HG03354 (cell line): ENCODE measurements around the gene KIF13A.
"Not testable (repeated sequence)": the region's sequence is repeated elsewhere in the genome, so short reads cannot be mapped to it uniquely, and the experiment has no call there.

Source experiments
- ATAC-seq: cut with Tn5 transposase; IDR thresholded peaks from one replicate; pipeline ENCODE4 v1.9.1; 2021; ENCODE audit warnings: mild to moderate bottlenecking; ENCODE audit not compliant: unreplicated experiment, poor library complexity, severe bottlenecking

Gene KIF13A

DNA sequence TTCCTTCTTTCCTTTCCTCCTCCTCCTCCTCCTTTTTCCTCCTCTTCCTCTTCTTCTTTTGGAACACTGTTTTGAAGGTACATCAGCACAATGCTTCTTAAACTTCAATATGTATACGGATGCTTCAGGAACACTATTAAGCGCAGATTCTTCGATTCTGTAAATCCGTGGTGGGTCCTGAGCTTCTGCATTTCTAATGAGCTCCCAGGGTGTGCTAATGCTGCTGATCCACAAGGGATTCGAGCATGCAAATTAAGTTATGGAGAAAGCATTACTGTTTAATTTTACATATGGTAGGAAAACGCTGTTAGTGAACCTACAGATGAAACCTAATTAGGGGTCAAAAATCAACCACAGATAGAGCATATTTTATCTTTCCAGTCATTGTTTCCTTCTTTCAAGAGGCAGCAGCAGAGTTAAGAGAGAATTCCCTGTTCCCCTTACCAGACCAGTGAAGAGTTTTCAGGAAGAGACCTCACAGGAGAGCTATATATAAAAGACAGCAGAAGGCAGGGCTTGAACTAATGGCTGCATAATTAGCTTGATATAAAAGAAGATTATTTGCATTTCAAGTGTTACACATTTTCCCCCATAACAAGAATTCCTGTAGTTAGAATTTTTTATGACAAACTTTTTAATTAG lies 47.2 kb downstream of the KIF13A start:
- ATAC-seq: no peak

DNA sequence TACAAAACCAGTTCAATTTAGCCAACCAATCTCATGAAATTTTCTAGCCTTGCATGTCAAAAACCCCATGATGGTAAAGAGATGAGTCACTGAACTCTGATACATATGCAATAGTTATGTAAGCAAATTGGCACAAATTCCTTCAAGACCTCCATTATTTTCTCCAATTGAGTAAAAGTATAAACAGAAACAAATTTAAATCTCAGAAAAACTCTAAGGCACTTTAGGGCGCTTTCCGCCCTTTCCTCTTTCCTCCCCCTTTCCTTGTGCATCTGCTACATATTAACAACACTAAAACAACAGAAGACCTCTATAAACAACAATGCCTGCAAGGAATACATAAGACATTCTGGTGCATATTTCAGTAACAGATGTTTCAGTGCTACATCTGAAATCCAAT lies 48.5 kb downstream of the KIF13A start:
- no peak for ATAC-seq

DNA sequence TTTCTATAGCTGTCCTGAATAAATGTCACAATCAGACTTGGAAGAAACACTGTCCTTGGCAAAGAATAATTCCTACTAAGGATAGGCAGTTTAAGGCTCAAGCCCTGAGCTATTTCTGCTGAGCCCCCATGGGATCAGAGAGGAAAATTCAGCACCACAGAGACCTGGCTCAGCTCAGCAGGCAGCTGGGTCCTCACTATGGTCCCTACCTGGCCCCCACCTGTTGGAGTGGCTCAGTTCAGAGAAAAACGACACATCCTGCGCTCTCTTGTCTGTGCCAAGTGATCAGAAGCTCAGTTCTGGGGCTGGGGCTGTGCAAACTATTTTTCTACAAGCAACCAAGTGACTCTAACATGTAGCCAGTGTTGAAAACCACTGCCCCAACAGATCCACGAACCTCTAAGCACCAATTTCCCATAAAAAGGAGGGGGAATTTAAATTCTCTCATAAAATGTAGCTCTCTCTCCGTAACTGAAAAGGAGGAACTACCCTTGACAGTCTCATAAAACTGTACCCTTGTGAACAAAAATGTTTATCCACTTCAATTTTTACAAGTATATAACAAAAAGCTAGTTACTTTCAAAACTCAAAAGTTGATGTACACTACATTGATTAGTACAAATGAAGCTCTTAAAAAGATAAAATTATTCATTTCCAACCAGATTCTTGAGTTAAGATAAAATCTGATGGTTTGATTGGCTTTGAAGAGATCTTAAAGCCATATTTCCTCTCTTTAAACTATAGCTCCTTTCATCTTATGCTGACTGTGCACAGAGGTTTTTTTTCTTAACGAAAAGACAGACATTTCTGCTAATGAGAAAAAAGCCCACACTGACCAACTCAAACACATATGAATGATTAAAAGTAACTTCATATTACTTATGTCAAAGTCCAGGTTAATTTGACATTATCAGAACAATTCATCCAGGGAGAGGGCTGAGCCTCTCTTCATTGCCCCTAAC lies 52.0 kb downstream of the KIF13A start:
- ATAC-seq: no peak

DNA sequence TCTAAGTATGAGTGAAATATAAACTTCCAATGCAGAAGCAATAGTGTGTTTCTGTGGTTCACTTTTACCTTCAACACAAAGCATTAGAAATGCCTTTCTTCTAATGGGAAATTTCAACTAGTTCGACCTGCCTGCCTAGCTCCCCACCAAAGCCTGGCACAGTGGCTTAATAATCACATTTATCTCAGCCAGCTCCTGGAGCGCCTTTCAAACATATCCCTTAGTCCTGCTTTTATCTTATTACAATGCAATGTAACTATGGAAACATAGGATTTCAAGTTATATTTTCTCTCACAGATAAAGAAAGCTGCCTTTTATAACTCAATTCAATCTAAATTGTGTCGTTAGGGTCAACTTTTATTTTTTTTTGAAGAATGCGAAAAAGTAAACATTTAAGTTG lies 53.7 kb downstream of the KIF13A start:
- ATAC-seq: no peak

DNA sequence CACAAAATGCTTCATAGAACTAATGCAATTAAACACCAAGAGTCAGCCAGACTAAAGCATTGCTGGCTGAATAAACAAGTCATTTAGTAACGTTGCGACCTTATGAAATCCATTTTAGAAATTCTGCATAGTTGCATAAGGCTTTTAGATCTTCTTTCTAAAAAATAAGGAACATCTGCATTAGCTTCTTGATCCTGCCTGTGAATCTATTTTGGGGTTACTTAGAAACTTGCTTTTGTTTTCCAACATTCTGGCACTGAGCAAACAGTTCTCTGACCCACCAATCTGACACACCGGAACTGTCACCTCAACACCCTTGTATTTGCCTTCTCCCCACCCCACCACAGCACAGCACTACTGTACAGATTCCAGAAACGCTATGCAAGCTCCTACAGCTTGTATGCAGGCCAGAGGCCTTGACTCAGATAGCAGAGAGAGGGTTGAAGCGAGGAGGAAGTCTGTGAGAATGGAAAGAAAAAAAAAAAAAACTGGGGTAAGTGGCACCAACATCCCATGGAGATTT lies 55.0 kb downstream of the KIF13A start:
- no peak for ATAC-seq

DNA sequence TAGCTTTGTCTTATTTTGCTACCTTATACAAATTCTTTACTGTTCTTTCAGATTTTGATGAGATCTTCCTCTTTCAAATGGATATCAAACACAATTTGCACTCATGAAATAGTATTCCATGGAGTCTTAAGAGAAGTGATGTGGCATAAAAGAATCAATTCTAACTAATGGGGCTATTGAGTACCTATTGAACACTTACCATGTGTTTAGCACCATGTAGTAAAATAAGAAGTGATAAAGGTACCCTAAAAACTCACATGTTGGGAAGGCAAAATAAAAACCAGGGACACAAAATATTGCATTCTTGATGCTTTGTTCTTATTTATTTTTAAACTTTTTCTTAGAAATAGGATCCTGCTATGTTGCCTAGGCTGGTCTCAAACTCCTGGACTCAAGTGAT lies 56.2 kb downstream of the KIF13A start:
- ATAC-seq: no peak

DNA sequence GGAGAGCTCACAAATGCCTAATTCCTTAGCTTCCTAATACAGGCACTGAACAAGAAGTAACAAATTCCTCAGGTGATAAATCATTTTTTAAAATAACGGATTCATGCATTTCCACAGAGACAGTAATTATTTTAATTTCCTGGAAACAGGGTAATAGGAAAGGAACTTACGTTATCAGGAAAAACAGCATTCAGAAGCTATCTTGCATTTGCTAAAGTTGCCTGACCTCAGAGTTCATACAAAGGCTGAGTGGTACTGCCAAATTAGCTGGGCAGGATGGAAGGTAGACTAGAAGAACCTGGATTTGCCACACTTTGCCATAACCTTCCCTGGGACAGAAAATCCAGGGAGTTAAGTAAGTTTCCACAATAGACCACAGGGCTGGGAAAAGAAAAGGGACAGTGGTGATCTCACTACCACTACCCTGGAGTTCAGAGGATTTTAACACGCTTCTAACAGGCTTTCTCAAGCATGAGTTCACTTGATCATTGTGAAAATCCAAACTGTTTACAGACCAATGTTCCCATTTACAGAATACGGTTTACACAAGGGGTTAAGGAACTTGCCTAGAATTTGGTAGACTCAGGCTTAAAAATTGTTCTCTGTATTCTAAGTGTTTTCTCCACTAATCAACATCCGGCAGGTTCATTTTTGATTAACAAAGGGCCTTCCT lies 57.0 kb downstream of the KIF13A start:
- ATAC-seq: no peak

DNA sequence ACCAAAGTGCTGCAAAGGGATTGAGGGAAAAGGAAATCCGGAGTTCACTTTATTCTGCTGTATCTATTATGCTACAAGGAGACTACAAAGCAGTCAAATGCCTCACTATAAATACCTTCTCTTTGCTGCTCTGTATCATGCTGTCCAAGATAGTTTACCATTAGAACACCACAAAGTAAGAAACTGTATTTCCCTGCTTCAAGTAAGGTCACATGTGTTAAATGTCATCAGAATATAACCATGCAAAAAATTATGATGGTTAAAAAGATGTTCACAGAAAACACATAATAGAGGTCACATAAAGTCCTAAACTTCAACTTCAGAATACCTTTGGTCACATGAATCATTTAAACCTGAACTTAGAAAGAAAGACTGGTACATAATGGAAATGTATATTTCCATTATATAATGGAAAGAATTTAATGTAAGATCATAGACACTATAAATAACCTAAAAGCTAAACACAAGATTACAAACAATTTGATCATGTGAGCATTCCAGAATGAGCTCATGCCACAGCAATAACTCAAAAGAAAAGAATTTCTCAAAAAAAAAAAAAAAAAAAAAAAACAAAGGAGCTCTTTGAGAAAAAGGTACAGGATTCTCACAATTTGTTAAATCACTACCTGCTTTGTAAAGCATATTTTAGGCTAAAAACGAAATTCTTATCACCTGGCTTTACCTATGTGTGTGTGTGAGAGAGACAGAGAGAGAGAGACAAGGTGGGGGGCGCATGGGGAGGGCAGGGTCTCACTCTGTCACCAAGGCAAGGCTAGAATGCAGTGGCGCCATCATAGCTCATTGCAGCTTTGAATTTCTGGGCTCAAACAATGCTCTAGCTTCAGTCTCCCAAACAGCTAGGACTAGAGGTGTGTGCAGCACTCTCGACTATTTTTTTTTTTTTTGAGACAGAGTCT lies 58.7 kb downstream of the KIF13A start:
- ATAC-seq: no peak

DNA sequence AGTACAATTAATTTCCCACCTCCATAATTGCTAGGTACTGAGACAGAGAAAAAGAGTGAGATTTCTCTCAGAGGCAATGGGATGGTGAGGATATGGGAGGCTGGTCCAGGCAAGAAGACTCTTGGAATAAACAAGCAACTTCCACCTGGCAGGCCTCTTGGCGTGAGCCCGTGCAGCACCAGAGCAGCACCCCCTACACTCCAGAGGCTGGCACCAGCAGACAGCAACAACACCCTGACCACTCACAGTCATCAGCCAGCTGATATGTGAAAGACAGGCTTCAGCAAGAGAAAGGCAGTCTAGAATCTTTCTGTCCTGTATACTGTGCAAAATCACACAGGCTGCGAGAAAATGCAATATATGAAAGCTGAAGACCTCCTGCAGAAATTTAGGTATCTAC lies 59.7 kb downstream of the KIF13A start:
- ATAC-seq: no peak

DNA sequence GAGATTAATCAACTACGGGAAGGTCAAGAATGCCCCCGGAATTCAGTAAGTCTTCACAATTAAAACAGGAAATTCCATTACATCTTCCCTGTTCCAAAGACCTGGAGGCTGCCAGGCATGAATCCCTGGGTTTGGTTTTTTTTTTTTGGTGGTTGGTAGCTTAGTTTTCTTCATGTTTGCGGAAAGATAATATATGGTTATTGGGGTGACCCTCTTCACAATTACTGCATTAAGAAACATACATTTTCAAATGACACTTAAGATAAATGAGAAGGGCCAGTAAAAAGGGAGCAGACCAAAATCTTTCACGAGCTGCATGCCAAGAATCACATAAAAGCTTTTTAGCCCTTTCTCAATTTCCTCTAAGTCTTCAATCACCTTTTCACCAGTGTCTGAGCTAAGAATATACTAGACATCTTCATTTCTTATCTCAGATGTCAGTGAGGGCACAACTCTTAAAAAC lies 64.0 kb downstream of the KIF13A start:
- ATAC-seq: no peak

DNA sequence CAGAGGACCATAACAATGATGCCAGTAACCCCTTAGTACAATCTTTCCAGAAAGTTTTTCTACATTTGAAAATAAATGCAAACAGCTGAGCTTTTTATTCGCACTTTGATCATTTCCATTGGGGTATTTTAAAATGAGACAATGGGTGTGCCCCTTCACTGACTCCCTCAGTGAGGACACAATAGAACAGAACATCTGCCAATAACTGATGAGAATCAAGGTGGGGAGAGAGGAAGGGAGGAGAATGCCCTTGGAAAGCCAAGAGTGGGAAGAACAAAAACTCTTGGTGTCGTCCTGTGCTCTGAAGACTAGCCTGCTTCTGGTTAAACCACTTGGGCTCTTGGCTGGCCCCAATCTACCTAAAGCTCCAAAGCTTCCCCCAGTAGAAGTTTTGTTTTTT lies 66.0 kb downstream of the KIF13A start:
- no peak for ATAC-seq

DNA sequence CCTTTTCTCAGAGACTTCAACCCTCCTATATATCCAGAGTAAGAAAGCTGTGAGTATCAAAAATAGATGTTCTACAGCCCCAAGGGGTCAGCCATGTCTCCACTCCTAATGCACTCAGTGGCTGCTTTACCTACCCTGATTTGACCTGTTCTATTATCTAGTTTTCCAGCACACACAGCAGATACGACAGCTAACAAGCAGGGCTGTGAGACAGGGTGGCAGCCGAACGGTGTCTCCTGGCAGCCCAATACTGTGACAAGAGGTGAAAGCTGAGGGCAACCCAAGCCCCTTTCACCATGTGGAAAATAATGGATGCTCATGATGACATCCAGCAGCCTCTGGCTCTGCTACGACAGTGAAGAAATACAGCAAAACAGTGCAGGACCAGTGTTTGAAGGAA lies 67.9 kb downstream of the KIF13A start:
- ATAC-seq: no peak

DNA sequence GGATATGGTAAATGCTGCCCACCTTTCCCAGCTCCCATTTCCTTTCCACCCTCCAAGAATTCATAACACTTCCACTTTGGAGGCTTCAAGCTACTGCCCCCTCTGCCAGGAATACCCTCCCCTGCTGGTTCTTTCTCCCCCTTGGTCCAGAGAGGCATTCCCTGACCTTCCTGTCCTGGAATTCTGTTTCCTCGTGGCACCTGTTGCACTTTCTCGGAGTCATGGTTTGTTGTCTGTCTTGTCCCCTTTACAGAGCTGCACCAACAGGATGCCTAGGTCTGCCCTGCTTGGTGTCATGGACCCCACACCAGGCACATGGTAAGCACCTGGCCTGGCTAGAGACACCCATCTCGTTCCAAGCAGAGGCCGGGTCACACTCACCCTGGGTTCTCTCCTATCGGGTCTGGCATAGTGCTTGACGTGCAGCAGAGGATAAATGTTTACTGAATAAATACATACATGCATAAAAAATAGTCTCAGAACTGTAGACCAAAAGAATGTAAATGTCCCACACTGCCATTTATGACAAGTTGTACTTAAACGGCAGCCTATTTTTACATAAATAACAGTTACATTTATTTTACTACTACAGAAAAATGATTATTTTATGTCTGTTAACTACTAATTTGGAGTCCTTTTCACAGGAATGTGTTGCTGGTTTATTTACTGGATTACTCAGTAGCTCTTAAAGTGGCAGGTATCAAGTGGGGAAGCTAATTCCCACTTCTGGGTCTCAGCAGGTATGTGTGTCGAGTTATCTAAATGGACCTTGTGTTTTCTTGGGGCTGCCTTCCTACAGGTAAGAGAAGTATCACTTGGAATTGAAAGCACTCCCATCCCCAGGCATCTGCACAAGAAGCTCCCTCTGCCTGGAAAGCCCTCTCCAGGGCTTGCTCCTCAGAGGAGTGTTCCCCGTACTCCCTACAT lies 69.3 kb downstream of the KIF13A start:
- ATAC-seq: no peak

DNA sequence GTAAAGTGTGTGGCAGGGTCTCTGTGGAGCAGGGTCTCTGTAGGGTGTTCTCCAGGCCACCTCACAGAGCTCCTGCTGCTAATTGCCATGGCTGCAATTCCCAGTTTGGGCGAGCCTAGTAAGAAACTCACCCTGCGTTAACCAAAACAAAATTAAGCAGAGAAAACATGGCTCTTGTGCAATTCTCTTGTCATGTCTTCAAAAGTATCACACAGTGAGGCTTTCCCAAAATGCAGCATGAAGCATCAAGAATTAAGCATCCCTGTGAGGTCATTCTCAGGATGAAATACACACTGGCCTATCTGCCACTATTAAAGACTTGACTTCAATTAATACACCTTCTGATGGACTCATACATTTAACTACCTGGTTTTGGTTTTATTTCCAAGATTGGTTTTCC lies 72.8 kb downstream of the KIF13A start:
- ATAC-seq: no peak

DNA sequence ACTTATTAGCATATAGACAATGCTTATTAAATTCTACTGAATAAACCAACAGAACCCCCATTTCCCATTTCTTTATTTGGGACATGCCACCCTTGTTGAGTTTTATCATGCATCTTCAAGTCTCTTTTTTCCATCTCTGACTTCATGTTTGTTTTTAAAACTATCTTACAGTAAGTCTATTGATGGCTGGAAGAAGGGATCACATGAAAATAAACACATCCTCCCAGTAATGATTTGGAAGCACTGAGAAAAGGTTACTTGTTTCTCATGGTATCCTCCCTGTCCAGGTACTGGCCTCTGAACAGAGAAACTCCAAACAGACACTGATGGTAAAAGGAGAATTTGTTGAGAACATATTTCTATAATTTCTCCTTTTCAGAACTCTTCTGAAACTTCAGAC lies 74.9 kb downstream of the KIF13A start:
- no peak for ATAC-seq

DNA sequence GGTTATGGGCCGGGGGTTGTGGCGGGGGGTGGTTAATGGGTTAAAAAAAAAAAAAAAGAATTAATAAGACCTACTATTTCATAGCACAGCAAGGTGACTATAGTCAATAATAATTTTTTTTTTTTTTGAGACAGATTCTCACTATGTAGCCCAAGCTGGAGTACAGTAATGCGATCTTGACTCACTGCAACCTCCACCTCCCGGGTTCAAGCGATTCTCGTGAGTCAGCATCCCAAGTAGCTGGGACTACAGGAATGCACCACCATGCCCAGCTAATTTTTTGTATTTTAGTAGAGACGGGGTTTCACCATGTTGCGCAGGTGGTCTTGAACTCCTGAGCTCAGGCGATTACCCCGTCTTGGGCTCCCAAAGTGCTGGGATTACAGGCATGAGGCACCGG lies 75.8 kb downstream of the KIF13A start:
- not testable (repeated sequence) for ATAC-seq

DNA sequence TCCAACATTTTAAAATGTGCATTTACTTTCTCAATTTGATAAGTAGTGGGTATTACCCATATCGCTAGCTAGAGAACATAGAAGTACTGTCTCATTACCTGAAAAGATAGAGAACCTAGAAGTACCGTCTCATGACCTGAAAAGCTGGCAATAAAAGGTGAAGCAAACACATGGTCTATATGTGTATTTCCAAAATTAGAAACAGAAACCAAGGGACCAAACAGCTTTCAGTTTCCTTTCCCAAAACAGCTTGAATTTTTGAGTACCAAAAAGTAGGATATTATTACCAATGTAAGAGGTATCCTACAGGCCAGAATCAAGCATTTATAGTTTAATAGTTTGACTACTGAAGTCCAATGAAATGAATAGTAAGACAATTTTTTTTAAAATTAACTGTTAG lies 77.2 kb downstream of the KIF13A start:
- no peak for ATAC-seq

DNA sequence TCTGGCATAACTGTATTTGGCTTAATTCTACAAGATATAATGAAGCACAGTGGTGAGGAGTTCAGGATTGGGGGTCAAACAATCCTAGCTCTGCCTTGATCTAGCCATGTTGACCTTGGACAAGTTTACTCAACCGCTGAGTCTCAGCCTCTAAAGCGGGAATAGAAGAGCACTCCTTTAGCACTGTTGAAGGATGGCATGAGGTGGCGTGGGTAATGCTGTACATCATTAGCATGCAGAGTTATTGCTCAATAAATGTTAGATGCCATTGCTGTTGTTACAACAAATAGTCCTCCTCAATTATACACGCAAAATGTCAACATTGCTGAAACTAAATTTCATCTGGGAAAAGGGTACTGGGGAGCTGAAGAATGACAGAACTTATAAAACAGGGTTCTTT lies 78.6 kb downstream of the KIF13A start:
- ATAC-seq: no peak
